C4-2B (cell line): ENCODE results near the gene MSMO1.

Experiments
- ZFX ChIP-seq: fragments of 450-650 bp; IDR thresholded peaks from 2 replicates; pipeline ENCODE4 v1.6.1; 2017
- TF ChIP-seq, protein P1 (sequence below): fragments of 450-650 bp; conservative IDR thresholded peaks from 2 replicates; pipeline ENCODE4 v1.5.1; 2017; ENCODE audit warnings: mild to moderate bottlenecking

- TF ChIP-seq, protein P1, sequence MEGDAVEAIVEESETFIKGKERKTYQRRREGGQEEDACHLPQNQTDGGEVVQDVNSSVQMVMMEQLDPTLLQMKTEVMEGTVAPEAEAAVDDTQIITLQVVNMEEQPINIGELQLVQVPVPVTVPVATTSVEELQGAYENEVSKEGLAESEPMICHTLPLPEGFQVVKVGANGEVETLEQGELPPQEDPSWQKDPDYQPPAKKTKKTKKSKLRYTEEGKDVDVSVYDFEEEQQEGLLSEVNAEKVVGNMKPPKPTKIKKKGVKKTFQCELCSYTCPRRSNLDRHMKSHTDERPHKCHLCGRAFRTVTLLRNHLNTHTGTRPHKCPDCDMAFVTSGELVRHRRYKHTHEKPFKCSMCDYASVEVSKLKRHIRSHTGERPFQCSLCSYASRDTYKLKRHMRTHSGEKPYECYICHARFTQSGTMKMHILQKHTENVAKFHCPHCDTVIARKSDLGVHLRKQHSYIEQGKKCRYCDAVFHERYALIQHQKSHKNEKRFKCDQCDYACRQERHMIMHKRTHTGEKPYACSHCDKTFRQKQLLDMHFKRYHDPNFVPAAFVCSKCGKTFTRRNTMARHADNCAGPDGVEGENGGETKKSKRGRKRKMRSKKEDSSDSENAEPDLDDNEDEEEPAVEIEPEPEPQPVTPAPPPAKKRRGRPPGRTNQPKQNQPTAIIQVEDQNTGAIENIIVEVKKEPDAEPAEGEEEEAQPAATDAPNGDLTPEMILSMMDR: no peak
- TF ChIP-seq ZFX: no peak
These were observed 18.9 kb upstream of the MSMO1 start for GRCh38 chr4:165308606-165309005.
